Activated T-cell treated with anti-CD3 and anti-CD28 coated beads for 24 hours (primary cell): ENCODE measurements around the gene MAGI2.

Source experiments
- DNase-seq: peaks from one replicate; pipeline ENCODE4 v3.0.0-alpha.2; 2020; ENCODE audit warnings: low read depth

Gene MAGI2

DNA sequence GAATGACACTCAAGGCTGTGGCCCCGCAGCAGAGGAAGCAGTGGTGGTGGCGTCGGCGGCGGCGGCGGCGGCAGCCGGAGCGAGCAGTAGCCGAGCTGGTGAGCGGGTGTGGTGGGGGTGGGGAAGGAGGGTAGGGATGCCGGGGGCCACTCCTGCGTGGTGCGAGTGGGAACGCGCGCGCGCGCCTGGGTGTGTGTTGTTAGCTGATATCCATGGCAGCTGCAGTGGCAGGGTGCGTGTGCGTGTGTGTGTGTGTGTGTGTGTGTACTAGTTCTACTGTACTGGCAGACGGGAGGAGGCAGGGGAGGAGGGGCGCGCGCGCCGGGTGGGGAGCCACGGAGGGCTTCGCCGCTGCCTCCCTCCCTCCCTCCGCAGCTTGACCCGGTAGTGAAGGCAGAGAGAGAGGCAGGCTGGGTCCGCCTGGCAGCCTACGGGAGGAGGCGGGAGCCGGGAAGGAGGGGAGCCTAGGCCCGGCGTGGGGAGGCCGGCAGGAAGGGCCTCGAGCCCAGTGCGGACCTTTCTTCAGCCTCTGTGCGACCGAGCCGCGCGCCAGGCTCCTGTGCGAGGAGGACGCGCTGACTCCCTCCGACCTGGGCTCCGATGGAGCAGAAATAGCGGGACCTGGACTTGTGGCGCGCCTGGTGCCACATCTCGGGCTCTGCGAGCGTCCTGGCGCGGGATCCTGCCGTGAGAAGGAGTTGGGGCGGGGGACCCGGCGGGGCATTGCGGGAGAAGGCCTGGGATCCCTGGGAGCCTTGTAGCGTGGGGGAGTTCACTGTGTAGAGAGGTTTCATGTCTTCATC, at the start of gene MAGI2:
Gene MAGI2, minus strand, starts transcription at position 110 of the 803 bp plus-strand sequence. CDS start 347 bp downstream, outside the sequence.
- no peak for DNase-seq

DNA sequence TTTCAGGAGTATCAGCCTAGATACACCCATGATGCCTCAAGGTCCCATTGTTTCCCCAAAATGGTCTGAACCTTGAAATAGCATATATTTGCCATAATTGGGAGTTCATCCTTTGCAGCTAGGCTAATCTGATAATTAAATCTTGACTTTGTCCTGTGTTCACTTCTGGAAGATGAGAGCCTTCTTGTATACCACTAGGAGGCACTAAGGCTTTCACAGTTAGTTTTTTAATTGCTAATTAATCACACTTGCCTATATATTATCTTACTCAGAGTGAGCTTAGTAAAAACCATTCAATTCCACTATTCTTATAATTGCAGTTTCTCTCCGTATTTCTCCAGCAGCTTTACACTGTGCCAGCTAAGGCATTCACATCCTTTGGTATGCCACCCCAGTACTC, 48.7 kb upstream of the MAGI2 start:
- DNase-seq: no peak

DNA sequence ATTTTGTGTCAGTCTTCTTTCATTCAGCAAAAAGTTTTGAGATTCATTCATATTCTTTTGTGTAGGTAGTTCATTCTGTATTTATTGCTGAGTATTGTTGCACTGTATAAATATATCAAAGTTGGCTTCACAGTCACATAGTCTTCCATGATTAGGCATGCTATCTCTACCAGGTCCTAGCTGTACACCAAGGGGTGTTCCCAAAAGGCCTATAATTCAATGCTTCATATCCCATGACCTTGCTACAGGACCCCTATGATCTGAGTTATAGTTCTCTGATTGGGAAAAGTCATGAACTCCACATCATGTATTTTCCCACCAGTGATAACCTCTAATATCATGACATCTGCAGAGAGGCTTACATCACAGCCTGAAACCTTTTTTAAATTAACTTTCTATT, 47.3 kb upstream of the MAGI2 start:
- no peak for DNase-seq

DNA sequence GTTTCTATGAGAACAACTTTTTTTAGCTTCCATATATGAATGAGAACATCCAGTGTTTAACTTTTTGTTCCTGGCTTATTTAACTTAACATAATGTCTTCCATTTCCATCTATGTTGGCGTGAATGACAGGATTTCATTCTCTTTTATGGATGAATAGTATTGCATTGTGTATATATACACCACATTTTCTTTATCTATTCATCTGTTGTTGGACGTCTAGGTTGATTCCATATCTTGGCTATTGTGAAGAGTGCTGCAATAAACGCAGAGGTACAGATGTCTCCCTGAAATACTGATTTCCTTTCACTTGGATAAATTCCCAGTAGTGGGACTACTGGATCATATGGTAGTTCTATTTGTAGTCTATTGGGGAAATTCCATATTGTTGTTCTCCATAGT, 44.3 kb upstream of the MAGI2 start:
- no peak for DNase-seq

DNA sequence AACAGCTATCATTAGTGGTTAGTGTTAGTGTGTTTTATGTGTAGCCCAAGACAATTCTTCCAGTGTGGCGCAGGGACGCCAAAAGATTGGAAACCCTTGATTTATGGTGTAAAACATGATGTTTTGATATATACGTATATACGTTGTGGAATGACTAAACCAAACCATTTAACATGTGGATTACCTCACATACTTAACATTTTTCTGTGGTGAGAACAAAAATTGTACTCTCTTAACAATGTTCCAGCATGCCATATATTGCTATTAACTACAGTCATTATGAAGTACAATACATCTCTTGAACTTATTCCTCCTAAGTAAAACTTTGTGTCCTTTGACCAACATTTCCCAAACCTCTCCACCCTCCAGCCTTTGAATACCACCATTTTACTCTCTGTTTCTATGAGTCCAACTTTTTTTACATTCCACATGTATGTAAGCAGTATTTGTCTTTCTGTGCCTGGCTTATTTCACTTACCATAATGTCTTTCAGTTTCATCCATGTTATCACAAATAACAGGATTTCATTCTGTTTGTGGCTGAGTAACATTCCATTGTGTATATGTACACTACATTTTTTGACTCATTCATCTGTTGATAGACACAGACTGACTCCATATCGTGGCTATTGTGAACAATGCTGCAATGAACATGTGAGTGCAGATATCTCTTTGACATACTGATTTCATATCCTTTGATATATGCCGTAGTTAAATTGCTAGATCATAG, 42.2 kb upstream of the MAGI2 start:
- no peak for DNase-seq

DNA sequence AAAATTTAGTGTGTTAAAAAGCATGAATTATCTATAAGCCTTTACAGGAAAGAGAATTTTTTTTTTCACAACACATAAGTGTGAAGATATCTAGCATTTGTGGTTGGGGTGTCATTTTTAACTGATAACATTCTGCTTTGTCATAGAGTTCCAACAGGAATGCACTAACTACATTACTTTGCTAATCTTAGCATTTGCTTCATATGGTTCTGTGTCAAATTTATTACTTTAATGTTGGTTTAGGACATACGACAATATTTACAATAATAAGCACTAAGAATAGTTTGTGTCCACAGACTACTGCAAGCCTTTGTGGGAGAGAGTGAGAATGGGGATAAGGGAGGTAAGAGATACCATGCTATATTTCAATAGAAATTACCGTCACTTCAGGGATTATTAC, 40.6 kb upstream of the MAGI2 start:
- no peak for DNase-seq

DNA sequence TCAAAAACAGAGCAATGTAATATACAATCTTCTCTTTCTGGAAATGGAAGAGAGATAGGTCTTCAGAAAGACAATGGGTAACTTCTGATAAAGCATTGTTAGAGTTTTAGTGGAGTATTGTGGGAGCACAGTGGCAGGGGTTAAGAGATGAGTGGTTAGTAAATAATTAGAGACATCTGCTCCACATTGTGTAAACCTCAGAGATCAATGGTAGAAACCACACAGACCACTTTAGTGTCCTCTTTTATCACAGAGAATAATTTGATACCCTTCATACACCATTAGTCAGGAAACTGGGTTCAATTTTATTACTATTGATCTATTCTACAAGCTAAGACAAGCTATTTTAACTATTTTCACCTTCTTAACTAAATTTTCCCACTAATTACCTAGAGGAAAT, 35.9 kb upstream of the MAGI2 start:
- no peak for DNase-seq

DNA sequence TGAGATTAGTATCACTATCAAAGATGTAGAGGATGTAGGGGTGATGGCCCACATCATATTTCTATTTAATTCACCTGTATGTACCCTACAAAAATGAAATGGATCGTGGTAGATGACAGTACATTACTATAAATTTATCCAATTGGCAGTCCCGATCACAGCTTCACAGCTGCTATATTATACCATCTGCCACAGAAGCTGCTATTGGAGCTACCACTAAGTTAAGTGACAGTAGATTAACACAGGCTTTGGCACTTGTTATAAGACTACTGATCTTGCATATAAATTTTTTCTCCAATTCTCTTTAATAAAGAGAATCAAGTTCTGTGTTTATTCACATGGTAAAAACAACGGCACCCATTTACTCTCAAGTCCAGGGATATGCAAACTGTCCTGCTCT, 24.9 kb upstream of the MAGI2 start:
- no peak for DNase-seq

DNA sequence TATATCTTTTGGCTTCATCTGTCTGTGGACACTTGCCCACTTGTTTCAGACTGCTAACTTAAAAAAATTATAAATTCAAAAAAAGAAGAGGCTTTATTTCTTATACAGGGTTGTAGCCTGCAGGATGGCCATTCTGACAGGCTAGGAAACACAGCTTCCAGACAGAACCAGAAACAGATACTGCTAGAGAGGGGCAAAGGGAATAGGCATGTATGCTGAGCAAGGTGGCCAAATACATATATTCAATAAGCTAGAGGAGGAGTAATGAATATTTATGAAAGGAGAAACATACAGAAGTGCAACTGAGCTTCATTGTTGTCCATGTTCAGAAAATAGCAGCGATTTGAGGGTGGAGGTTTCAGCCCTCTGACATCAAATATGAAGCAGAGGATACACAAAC, 22.0 kb upstream of the MAGI2 start:
- DNase-seq: no peak

DNA sequence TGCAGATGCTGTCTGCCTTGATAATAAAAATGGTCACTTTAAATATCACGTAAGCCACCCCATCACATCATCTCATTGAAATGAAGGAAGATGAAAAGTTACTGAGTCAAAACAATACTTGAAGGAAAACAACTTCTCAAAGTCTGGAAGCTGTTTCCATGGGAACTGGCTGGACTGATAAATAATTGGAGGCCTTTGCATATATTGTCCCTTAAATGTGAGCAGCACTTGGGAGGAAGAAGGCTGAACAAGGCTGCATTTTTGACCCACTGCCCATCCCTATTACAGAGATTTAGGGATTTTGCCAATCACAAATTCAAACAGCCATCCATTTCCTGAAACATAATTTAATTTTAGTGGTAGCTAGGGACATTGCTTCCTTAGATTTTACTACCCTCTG, 18.2 kb upstream of the MAGI2 start:
- no peak for DNase-seq

DNA sequence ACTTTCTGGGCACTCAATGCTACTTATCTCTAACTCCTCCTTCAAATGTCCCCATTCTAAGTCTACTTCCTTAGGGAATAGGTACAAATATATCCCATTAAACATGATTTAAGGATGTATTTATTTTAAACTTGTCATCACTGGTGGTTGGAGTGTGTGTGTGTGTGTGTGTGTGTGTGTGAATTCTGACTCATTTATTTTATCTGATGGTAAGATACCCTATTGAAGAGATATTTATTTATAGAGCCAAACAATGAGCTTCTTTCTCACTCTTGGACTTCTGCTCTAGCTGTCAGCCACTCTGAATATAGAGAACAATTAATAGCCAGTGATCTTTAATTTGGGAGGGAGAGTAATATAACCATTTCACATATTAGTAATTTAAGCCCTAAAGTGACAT, 17.8 kb upstream of the MAGI2 start:
- no peak for DNase-seq

DNA sequence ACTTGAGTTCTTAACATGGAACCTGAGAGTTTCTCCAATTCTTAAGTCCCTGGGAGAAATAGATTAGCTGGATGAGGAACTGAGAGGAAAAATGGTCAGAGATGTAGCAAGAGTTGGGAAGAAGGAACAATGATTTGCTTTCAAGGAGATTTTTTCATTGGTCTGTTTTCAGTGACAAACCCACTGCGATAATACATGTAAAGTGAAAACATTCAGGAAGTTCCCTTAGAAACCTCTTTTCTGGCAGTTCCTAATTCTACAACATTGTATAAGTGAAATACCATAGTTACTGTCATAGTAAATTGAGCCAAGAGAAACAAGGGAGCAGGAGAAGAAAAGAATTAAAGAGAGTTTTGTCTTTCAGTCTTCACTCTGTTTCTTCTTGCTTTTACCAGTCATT, 12.1 kb upstream of the MAGI2 start:
- DNase-seq: no peak

DNA sequence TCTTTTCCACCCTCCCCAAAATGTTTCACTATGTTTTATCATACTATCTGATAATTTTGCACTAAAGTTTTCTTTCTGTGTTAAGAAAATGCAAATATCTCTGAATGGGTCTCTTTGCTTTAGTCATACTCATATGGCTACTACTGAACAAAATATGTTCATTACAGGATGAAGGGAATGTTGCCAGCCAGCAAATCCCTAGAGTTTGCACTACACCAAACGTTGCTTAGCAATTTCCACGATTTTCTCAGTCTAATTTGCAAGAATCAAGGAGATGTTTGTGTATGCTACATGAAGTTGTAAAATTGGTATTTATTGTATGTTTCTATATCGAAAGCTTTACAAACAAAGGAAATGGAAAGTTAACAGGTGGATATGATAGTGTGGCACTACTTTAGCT, 10.6 kb upstream of the MAGI2 start:
- no peak for DNase-seq

DNA sequence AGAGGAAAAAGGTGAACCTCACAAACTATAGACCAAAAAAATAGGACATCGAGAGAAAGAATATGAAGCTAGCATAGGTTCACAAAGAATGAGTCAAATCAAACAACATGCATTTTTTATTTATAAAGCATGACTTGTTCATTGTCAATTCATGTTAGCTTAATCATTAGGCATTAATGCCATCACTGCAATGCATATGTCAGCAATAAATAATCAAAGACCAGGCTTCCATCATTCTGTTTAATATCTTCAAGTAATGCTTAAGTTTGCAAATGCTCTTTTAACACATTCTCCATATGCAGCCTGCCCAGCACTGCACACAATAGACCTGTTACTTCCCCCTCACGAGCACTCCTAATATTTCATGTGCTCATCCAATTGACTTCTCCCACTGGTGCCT, 8.9 kb upstream of the MAGI2 start:
- no peak for DNase-seq

DNA sequence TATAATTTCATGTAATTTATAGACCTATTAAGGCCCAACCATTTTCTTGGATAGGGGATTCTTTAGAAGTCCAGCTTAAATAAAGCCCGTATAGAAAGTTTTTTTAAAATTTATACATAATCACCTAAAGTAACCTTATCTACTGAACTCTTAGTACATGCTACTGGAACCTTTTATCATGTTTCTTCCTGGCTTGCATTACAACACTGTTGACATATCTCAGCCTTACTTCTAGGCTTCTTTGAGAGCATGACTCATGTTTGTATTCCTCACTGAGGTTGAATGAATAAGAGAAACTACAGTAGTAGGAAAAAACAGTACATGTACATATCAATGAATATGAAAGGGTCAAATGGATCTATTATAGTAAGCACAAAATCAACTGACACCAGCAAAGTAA, 8.2 kb upstream of the MAGI2 start:
- no peak for DNase-seq

DNA sequence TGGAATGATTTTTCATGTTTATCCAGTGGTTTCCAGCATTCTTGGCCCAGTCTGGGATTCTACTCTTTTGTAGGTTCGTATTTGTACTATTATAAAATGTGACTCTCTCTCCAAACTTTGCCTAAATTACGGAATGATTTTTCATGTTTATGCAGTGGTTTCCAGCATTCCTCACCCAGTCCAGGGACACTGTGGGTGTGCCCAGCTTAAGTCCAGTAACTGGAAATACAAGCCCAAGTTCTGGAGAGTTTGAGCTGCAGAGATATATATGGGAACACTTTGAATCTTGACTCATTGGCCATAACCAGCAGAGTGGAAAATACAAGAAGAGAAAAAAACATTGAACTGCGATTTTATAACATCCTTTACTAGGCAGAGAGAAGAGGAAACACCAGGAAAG, 5.9 kb upstream of the MAGI2 start:
- no peak for DNase-seq

DNA sequence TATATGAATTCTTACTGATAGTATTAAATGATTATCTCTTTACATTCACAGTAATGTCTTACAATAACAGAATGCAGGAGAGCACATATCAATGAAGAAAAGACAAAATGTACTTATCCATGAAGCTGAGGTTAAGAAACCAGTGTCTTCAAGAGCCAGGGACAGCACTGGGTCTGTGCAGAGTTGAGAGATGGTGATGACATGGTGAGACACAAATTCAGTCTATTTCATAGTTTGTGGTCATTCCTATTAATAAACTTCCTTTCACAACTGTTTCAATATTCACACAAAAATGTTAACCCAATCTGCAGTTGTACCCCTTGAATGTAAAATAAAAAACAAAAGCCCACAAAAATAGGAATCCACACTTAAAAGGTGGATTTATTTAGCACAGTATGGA, 5.3 kb upstream of the MAGI2 start:
- no peak for DNase-seq

DNA sequence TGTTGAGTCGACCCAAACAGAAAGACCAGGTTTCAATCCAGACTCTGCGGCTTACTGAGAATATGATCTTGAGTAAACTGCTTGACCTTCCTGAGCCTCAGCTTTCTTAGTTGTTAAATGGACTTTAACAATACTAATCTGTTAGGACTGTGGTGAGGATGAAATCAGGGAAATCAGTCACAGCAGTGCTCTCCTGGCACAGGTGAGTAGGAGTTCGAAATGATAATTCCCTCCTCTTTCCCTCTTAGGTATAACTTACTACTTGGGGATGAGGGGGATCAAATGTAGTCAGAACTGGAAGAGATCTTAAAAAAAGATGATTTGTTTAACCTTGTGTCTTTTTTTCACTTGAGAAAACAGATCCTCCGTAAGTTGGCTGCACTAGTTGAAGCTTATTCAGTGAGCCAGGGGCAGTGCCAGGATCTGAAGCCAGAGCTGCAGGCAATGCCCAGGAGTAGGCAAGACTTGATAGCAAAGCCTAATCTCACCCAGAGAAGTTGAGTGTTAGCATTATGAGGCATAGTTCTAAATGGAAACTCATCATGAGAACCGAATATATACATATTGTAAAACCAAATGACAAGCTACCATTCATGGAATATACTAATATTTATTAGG, 1.8 kb upstream of the MAGI2 start:
- no peak for DNase-seq

DNA sequence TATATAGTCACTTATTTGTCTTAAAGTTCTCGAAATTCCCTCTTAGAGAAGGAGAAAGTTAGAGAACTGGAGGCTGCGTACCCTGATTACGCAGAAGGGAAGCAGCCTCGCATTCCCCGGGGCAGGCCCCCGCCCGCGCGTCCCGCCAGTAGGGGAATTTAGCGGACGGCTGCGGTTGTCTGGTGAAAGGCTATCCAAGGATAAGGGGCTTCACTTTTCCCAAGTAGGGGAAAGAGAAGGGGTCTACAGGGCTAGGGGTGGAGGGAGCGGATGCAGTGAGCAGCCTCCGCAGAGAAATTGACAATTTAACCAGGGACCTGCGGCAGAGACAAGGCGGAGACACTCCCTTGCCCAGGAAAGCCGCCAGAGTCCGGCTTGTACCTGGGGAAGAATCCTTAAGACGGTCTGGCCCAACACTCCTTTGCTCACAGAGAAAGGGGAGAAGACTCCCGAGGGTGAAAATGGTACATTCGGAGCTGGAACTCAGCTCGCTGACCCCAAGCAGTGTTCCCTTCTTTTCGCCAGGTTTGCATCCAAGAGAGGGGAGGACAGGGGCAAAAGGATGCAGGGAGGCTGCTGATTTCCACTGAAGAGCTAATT, 994 bp upstream of the MAGI2 start:
- DNase-seq: no peak

DNA sequence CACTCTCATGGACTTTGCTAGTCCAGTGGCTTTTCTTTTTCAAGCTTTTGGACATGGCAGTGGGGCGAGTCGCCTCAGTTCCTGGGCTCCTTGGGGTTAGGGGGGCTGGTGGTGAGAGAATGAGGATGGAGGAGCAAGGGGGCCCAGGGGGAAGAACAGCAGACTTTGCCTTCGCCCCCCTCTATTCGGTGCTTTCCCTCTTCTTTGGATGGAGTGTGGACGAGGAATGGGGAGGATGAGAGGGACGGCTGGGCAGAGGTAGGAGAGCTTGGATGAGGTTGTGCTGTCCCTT, 255 bp downstream of the MAGI2 start:
- DNase-seq: no peak

DNA sequence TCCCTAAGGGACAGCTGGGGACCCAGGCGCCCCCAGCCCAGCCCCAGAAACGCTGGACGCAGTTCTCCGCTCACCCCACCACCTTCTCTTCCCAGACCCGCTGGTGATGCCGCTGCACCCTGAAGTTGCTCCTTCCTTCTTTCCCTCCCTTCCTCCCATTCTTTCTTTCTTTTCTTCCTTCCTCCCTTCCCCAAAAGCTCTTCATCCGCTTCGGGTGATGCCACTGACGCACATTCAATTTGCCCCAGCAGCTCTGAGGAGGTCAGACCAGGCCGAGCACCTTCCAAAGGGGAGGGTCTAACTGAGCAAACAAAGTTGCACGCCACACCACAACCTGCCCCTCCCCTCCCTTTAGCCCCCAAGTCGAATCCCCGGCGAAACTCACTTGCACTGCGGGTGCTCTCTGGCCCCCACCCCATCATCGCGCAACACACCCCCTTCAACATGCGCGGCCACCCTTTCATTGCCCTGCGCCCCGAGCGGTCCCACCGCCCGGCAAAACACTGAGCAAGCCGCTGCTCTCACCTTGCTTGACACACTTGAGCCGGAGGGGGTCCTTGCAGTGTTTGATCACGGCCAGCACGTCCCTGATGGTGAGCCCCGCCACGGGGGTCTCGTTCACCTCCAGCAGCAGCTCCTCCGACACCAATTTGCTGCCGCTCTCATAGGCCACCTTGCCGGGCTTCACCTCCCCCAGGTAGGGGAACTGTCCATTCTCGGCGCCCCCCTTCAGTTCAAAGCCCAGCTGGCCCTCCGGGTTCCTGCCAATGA, 787 bp downstream of the MAGI2 start:
- DNase-seq: no peak

DNA sequence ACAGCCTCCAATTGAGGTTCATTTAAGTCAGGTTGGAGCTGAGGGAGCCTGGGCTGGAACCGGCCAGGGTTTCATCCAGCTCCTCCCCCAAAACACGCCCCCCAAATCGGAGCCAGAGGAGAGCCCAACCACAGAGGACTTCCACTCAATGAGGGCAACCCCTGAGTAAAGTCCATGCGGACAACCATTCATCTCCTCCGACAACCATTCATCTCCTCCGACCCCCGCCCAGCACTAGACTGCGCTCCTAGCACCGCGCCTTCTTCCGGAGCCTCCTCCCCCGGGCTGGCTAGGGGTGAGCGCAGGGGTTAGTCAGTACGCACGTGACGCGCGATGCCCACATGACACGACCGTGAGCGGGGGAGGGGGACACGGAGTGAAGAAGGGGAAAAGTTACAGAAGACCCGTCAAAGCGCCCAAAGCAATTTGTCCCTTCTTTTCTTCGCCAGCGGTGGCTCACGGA, 1.4 kb downstream of the MAGI2 start:
- DNase-seq: no peak
